Chondrocyte (in vitro differentiated cells): ENCODE data around the gene ESYT1. TPM values are rescaled to one million over a fixed set of nuclear protein-coding genes. Genes with fewer than 3 reads are reported as not detected.

ENCODE experiments used
- DNase-seq: peaks from one replicate; pipeline ENCODE4 v3.0.0; 2021; ENCODE audit warnings: mixed read lengths, low spot score
- H3K27ac Mint-ChIP-seq: one replicate; pipeline ENCODE4 v1.8.0; 2021; ENCODE audit warnings: mild to moderate bottlenecking, moderate library complexity, mixed read lengths; ENCODE audit not compliant: unreplicated experiment
- H3K27me3 Mint-ChIP-seq: 2 replicates; pipeline ENCODE4 v1.8.0; 2021; ENCODE audit warnings: low read depth, mixed read lengths
- H3K36me3 Mint-ChIP-seq: 2 replicates; pipeline ENCODE4 v1.8.0; 2021; ENCODE audit warnings: low read depth, mixed read lengths
- H3K4me1 Mint-ChIP-seq: 2 replicates; pipeline ENCODE4 v1.8.0; 2021; ENCODE audit warnings: low read depth, mild to moderate bottlenecking, mixed read lengths
- H3K4me3 Mint-ChIP-seq: one replicate; pipeline ENCODE4 v1.8.0; 2021; ENCODE audit warnings: mild to moderate bottlenecking, moderate library complexity, mixed read lengths; ENCODE audit not compliant: unreplicated experiment
- H3K9me3 Mint-ChIP-seq: 2 replicates; pipeline ENCODE4 v1.8.0; 2021; ENCODE audit warnings: low read depth, mixed read lengths
- total RNA-seq: library from RNA; stranded (reverse); gene quantifications from 3 replicates; pipeline ENCODE4 v1.2.1, GENCODE V29; 2021
- TF ChIP-seq, protein P1 (sequence below): fragments of 200-600 bp; sonication (generic); IDR thresholded peaks from 2 replicates; pipeline ENCODE4 v1.5.0; 2021; ENCODE audit warnings: antibody characterized with exemption, mild to moderate bottlenecking, moderate library complexity

The ESYT1 gene
- total RNA-seq, 1 donor from 2014 or later = 155 TPM

DNA sequence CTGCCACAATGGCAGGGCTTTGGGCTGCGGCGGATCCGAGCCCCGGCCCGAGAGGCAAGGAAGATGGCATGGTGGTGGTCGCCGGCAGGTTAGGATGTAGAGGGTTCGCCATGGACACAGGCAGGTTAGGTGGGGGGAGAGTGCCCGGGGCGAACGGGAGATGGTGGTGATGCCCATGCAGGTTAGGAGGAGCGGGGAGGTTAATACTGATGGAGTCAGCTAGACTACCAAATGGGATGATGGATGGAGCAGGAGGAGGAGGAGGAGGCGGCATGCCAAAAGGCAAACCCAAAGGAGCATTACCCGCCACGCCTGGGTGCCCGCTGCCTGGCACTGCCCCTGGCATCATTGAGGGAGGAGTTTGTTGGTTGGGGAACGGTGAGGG lies 36.3 kb downstream of the ESYT1 start:
- TF ChIP-seq, protein P1, sequence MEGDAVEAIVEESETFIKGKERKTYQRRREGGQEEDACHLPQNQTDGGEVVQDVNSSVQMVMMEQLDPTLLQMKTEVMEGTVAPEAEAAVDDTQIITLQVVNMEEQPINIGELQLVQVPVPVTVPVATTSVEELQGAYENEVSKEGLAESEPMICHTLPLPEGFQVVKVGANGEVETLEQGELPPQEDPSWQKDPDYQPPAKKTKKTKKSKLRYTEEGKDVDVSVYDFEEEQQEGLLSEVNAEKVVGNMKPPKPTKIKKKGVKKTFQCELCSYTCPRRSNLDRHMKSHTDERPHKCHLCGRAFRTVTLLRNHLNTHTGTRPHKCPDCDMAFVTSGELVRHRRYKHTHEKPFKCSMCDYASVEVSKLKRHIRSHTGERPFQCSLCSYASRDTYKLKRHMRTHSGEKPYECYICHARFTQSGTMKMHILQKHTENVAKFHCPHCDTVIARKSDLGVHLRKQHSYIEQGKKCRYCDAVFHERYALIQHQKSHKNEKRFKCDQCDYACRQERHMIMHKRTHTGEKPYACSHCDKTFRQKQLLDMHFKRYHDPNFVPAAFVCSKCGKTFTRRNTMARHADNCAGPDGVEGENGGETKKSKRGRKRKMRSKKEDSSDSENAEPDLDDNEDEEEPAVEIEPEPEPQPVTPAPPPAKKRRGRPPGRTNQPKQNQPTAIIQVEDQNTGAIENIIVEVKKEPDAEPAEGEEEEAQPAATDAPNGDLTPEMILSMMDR = no peak
- DNase-seq = no peak
- Mint-ChIP-seq H3K4me1 (peaks cover 25% of the 10 kb centered on the region), H3K27ac (peak overlapping the region; percentile 75), H3K9me3 (no peaks in the 10 kb centered on the region), H3K27me3 (no peaks in the 10 kb centered on the region), H3K4me3 (no peak overlapping the region), H3K36me3 (peaks cover 48% of the 10 kb centered on the region)

DNA sequence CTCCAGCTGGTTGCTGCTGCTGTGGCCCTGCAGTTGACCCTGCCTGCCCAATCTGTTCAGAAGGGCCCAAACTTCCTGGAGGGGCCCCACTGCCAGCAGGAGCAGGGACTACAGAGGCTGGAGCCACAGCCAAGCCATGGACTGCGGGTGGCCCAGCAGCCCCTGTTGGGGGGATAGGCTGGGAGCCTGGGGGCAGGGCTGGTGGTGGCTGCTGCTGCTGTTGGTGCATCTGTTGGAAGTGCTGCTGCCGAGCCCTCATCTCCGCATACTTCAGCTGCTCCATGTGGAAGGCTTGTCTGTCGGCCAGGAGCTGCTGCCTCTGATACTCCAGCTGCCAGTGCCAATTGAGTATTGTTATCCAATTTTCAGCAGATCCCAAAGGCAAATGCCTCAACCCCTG lies 37.3 kb downstream of the ESYT1 start:
- peaks cover 18% of the 10 kb centered on the region for H3K4me1 Mint-ChIP-seq
- peak overlapping the region; percentile 28 for H3K27ac Mint-ChIP-seq
- TF ChIP-seq, protein P1 = no peak

DNA sequence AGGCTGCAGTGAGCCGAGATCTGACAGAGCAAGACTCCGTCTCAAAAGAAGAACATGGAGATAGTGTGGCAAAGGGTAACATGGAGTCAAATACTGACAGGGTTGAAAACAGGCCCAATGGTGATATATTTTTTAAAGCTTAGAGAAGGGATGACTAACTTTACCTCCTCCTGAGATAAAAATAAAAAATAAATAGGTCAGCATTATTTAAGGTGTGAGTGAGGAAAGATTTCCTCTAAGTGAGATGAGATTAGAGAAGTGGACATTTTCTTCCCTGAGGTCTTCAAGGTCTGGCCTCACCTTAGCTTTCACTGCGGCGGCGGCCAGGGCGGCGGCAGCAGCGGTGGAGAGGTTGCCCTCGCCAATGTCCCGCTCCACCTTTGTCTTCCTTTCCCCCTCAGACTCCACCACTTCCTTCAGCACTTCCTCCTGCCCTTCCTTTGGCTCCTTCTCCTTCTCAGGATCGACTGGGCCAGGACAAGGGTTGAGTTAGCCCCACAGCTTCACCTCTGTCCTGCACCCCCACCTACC lies 41.2 kb downstream of the ESYT1 start:
- no peak overlapping the region for H3K4me3 Mint-ChIP-seq
- no peaks in the 10 kb centered on the region for H3K9me3 Mint-ChIP-seq
- DNase-seq = no peak
- TF ChIP-seq, protein P1 = no peak
- H3K27ac Mint-ChIP-seq = no peak overlapping the region
- H3K27me3 Mint-ChIP-seq = no peaks in the 10 kb centered on the region
- peaks cover 33% of the 10 kb centered on the region for H3K36me3 Mint-ChIP-seq
- H3K4me1 Mint-ChIP-seq = no peaks in the 10 kb centered on the region

More for the DNA sequence above, 37.3 kb downstream of the ESYT1 start:
- H3K27me3 Mint-ChIP-seq = no peaks in the 10 kb centered on the region
- H3K4me3 Mint-ChIP-seq = no peak overlapping the region
- no peak for DNase-seq
- H3K36me3 Mint-ChIP-seq = peaks cover 48% of the 10 kb centered on the region
- H3K9me3 Mint-ChIP-seq = no peaks in the 10 kb centered on the region

DNA sequence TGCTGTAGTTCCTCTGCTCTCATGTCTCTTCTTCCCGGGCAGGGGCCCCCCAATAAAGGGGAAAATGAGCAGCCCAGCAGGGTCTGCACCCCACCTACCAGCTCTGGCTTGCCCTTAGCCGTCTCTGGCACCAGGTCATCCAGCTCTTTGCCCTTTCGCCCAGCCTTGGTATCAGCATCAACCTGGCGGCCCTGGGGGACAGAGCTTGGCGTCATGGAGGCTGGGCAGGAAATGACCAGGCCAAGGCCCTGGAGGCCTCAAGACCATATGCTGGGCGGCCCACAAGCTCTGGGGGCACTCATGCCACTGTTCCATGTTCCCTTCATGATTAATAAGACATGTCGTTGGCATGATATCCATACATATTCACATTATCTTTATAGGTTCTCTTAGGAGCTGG lies 44.8 kb downstream of the ESYT1 start:
- no peak for DNase-seq
- no peak overlapping the region for H3K27ac Mint-ChIP-seq
- H3K9me3 Mint-ChIP-seq = no peaks in the 10 kb centered on the region
- TF ChIP-seq, protein P1 = no peak
- no peak overlapping the region for H3K4me3 Mint-ChIP-seq
- H3K4me1 Mint-ChIP-seq = no peaks in the 10 kb centered on the region
- peaks cover 40% of the 10 kb centered on the region for H3K36me3 Mint-ChIP-seq
- no peaks in the 10 kb centered on the region for H3K27me3 Mint-ChIP-seq

DNA sequence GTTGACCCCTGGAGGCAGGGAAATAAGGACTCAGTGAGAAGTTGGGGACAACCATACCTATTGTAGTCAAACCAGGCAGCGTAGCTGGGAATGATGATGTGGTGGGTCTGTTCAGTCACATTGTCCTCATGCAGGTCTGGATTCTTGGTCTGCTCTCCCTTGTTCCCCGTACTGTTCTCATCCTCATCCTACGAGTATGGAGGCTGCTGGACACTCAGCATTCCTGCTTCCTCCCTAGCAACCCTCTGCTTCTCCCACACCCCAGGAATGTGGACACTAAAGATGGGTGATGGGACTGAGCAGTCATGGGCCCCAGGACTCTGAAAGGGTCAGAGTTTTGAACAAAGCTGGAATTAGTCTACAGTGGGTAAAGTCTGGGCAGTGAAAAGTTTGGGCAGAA lies 50.3 kb downstream of the ESYT1 start:
- Mint-ChIP-seq H3K27ac (no peak overlapping the region), H3K9me3 (no peaks in the 10 kb centered on the region), H3K36me3 (peaks cover 41% of the 10 kb centered on the region), H3K27me3 (no peaks in the 10 kb centered on the region), H3K4me1 (no peaks in the 10 kb centered on the region), H3K4me3 (no peak overlapping the region)
- TF ChIP-seq, protein P1 = no peak
- DNase-seq = no peak
